GM12878 (cell line): Measurements from ENCODE around the gene NID1. TPM values are rescaled to one million over a fixed set of nuclear protein-coding genes. Genes with fewer than 3 reads are reported as not detected.

Experiments
- ATAC-seq: fragments of 200-7000 bp; cut with Tn5 transposase; 3 replicates; pipeline ENCODE4 v1.9.1; 2020; ENCODE audit warnings: mild to moderate bottlenecking, moderate library complexity
- BruUV-seq: library from RNA; stranded (reverse); fragments of 400-500 nt; replicated peaks from 2 replicates; lab custom pipeline; 2021; lab: Mats Ljungman, UMichigan
- CTCF ChIA-PET: fragments of 300-600 bp; sonication (Branson Sonifier 250); formaldehyde crosslinking; extraction: SDS; loops from one replicate; lab custom pipeline; 2021; ENCODE audit warnings: inconsistent platforms; lab: Yijun Ruan, JAX
- POLR2A ChIA-PET: fragments of 350-600 bp; formaldehyde crosslinking; extraction: SDS; loops from one replicate; lab custom pipeline; 2021; ENCODE audit warnings: inconsistent platforms; lab: Charles Lee
- RAD21 ChIA-PET: fragments of 300-600 bp; sonication (Branson Sonifier 250); formaldehyde crosslinking; loops from one replicate; lab custom pipeline; 2023; ENCODE audit warnings: antibody characterized with exemption; ENCODE audit not compliant: unreplicated experiment; lab: Charles Lee
- SMC1A ChIA-PET: fragments of 300-600 bp; sonication (Branson Sonifier 250); formaldehyde crosslinking; loops from one replicate; lab custom pipeline; 2023; ENCODE audit not compliant: unreplicated experiment, uncharacterized antibody; lab: Charles Lee
- DNase-seq: peaks from one replicate; pipeline ENCODE4 v3.0.0-alpha.2; 2011; ENCODE audit warnings: low read depth, low spot score
- FAIRE-seq: peaks from 3 replicates; lab custom pipeline; 2011; peaks lifted over from hg19 to GRCh38; lab: Jason Lieb, UNC
- H2AFZ ChIP-seq: 2 replicates; pipeline ENCODE4 v1.6.0; 2011; ENCODE audit warnings: low read depth, low read length, control low read depth; ENCODE audit not compliant: control insufficient read depth
- H3K27ac ChIP-seq: 2 replicates; pipeline ENCODE4 v1.5.1; 2011; ENCODE audit warnings: control low read depth; ENCODE audit not compliant: control insufficient read depth, insufficient read depth
- H3K27me3 ChIP-seq, 2 experiments: replicated peaks in 1 of 2; 2 replicates each; pipeline versions ENCODE4 v1.6.0 to v1.6.1; 2011; ENCODE audit warnings: low read length in 1 of 2; ENCODE audit not compliant: control insufficient read depth in 2 of 2, insufficient read depth in 2 of 2
- H3K36me3 ChIP-seq, 2 experiments: 2 replicates each; pipeline ENCODE4 v1.5.1; 2011; ENCODE audit warnings: low read length in 1 of 2; ENCODE audit not compliant: control insufficient read depth in 2 of 2, insufficient read depth in 2 of 2
- H3K4me1 ChIP-seq: 2 replicates; pipeline ENCODE4 v1.6.1; 2011; ENCODE audit warnings: mild to moderate bottlenecking, low read length, moderate library complexity, mixed read lengths; ENCODE audit not compliant: control insufficient read depth, insufficient read depth
- H3K4me2 ChIP-seq: 2 replicates; pipeline ENCODE4 v1.6.0; 2011; ENCODE audit warnings: control low read depth; ENCODE audit not compliant: control insufficient read depth, insufficient read depth
- H3K4me3 ChIP-seq: fragments of 200-600 bp; sonication (generic); 2 replicates; pipeline ENCODE4 v1.5.1; 2016
- H3K79me2 ChIP-seq: 2 replicates; pipeline ENCODE4 v1.6.0; 2011; ENCODE audit warnings: low read length; ENCODE audit not compliant: control insufficient read depth, insufficient read depth
- H3K9ac ChIP-seq: 2 replicates; pipeline ENCODE4 v1.8.0; 2011; ENCODE audit warnings: low read length, control low read depth, mixed read lengths; ENCODE audit not compliant: control insufficient read depth, insufficient read depth
- H3K9me3 ChIP-seq: replicated peaks from 3 replicates; pipeline ENCODE4 v1.5.1; 2011; ENCODE audit warnings: mild to moderate bottlenecking, low read length; ENCODE audit not compliant: control insufficient read depth, insufficient read depth
- H4K20me1 ChIP-seq: 2 replicates; pipeline ENCODE4 v1.6.0; 2011; ENCODE audit not compliant: control insufficient read depth, insufficient read depth
- MEF2A ChIP-seq: IDR thresholded peaks from 2 replicates; pipeline ENCODE4 v1.6.1; 2011; ENCODE audit warnings: low read depth, mild to moderate bottlenecking, low read length, moderate library complexity; ENCODE audit not compliant: insufficient read depth
- MYC ChIP-seq: IDR thresholded peaks from 2 replicates; pipeline ENCODE4 v1.6.1; 2011; ENCODE audit warnings: mild to moderate bottlenecking, low read length, moderate library complexity, inconsistent platforms; ENCODE audit not compliant: insufficient read depth, insufficient replicate concordance, insufficient read length, severe bottlenecking
- NBN ChIP-seq: fragments of 450-650 bp; IDR thresholded peaks from 2 replicates; pipeline ENCODE4 v1.6.1; 2016
- TCF12 ChIP-seq: IDR thresholded peaks from 2 replicates; pipeline ENCODE4 v1.6.1; 2011; ENCODE audit warnings: low read depth, mild to moderate bottlenecking, low read length
- WGBS: methylation state at CpG from one replicate; pipeline ENCODE4 v1.1.6; 2016; ENCODE audit warnings: low lambda C conversion rate; ENCODE audit not compliant: insufficient replicate concordance, insufficient coverage; ENCODE audit errors: missing lambda C conversion rate; 5-methylcytosine and 5-hydroxymethylcytosine counted together
- in situ Hi-C: fragments of 300-500 bp; cut with MboI; formaldehyde crosslinking; loops from 9 replicates; pipeline ENCODE4 v1.14.3; 2018; ENCODE audit warnings: mixed read lengths
- intact Hi-C: fragments of 100-400 bp; cut with micrococcal nuclease; formaldehyde crosslinking; loops from one replicate; pipeline ENCODE4 v1.14.2; 2022; ENCODE audit not compliant: unreplicated experiment
- polyA plus RNA-seq, 11 experiments: library from polyadenylated mRNA; depleted of rRNA in 4 of 11; unstranded in 6 of 11; stranded (reverse) in 5 of 11; fragments of >200 nt; fragmentation: Nextera tagmentation in 4 of 11; fragmentation: Illumina TruSeq in 1 of 11; extraction: Ambion mirVana in 4 of 11; extraction: Trizol in 1 of 11; gene quantifications; 1 replicate in 1 of 11; 2 replicates in 10 of 11; pipeline versions ENCODE4 v1.2.1 to v1.2.3, GENCODE V29; 2011 to 2016; ENCODE audit warnings: inconsistent platforms in 2 of 11, missing spikeins in 2 of 11, low read depth in 1 of 11
- total RNA-seq, 4 experiments: library from RNA; depleted of rRNA in 3 of 4; stranded (reverse); fragments of >200 nt in 3 of 4; fragmentation: Illumina TruSeq in 1 of 4; extraction: Trizol in 1 of 4; gene quantifications; 2 replicates each; pipeline versions ENCODE4 v1.2.1 to v1.2.3, GENCODE V29; 2013 to 2021

Gene NID1
- total and polyA plus RNA-seq, 10 of the 15 experiments (the other 5 are each of a cell fraction or from before 2014, with no cell fraction given), result 4.2 to 25.7 (median 11.3) TPM

GRCh38 chr1:236114076-236114747, 49.3 kb upstream of the NID1 start:
- intact Hi-C loops, result no loop called here

GRCh38 chr1:236113324-236114032, 48.6 kb upstream of the NID1 start:
- Histone ChIP-seq H3K4me2 (no peak overlapping the region), H3K27me3 (no peaks in the 10 kb centered on the region), H3K79me2 (no peaks in the 10 kb centered on the region), H3K9me3 (no peaks in the 10 kb centered on the region), H3K9ac (no peak overlapping the region), H3K4me1 (no peaks in the 10 kb centered on the region), H3K27ac (no peak overlapping the region), H2AFZ (no peak overlapping the region), H4K20me1 (no peaks in the 10 kb centered on the region), H3K4me3 (no peak overlapping the region), H3K36me3 (no peaks in the 10 kb centered on the region)
- peak; percentile 47 for ATAC-seq
- CTCF ChIA-PET, result interaction anchor here (0.7 to 3.4 kb wide), 11 partner anchors 8 to 376 kb away, joined by 3 to 16 read pairs (median 4); no protein-coding TSS in a partner anchor
- in situ Hi-C loops (loop anchor here (5.0 to 25.0 kb wide), 3 partner anchors 174 to 1024 kb away; partner anchors contain the start of gene ERO1B), intact Hi-C loops (no loop called here)
- POLR2A ChIA-PET, result no interaction called here
- FAIRE-seq, result no peak
- RAD21 ChIA-PET, result interaction anchor here (0.9 to 1.5 kb wide), 2 partner anchors 10 to 23 kb away, joined by 4 to 6 read pairs; no protein-coding TSS in a partner anchor
- WGBS, result 77% methylated on average over 15 of the region's 15 CpGs
- TF ChIP-seq MEF2A (0 out of 2 replicates have a peak, but pooled peaks have one; percentile 40), NBN (no peak)
- BruUV-seq, result no TSS peak
- SMC1A ChIA-PET, result interaction anchor here (0.8 to 3.2 kb wide), 12 partner anchors 8 to 232 kb away, joined by 3 to 18 read pairs (median 4); no protein-coding TSS in a partner anchor
- no peak for DNase-seq

More at GRCh38 chr1:236114076-236114747, 49.3 kb upstream of the NID1 start:
- no peaks in the 10 kb centered on the region for H3K9me3 ChIP-seq
- no TSS peak for BruUV-seq
- SMC1A ChIA-PET, result interaction anchor here (0.8 to 3.2 kb wide), 6 partner anchors 10 to 231 kb away, joined by 3 to 18 read pairs (median 6); no protein-coding TSS in a partner anchor
- H3K4me2 ChIP-seq, result no peak overlapping the region
- DNase-seq (no peak), ATAC-seq (peak; percentile 46)
- H3K79me2 ChIP-seq, result no peaks in the 10 kb centered on the region
- no peak for TF ChIP-seq TCF12
- TF ChIP-seq MYC, result no peak
- TF ChIP-seq, all 136 proteins: peak for 0
- Histone ChIP-seq H3K36me3 (no peaks in the 10 kb centered on the region), H3K27ac (no peak overlapping the region), H3K9ac (no peak overlapping the region), H3K4me1 (no peaks in the 10 kb centered on the region), H3K27me3 (no peaks in the 10 kb centered on the region), H4K20me1 (no peaks in the 10 kb centered on the region), H3K4me3 (no peak overlapping the region), H2AFZ (no peak overlapping the region)
- ChIA-PET RAD21 (interaction anchor here (0.5 to 1.5 kb wide), 2 partner anchors 10 to 26 kb away, joined by 3 to 4 read pairs; no protein-coding TSS in a partner anchor), POLR2A (no interaction called here), CTCF (interaction anchor here (0.7 to 3.4 kb wide), 5 partner anchors 9 to 376 kb away, joined by 3 to 16 read pairs (median 4); no protein-coding TSS in a partner anchor)
- in situ Hi-C loops, result loop anchor here (5.0 to 25.0 kb wide), 3 partner anchors 173 to 1023 kb away; partner anchors contain the start of gene ERO1B
- 85% methylated on average over 5 of the region's 5 CpGs for WGBS
- FAIRE-seq, result peak; percentile 44
